HepG2 (cell line): Measurements from ENCODE around the gene PEX14. TPM values are rescaled to one million over a fixed set of nuclear protein-coding genes. Genes with fewer than 3 reads are reported as not detected.

ENCODE experiments used
- ARID2 ChIP-seq: sonication (generic); formaldehyde crosslinking; IDR thresholded peaks from 2 replicates; pipeline ENCODE4 v1.8.1; 2022; ENCODE audit warnings: mild to moderate bottlenecking, missing genetic modification reagents, borderline replicate concordance
- ARNT ChIP-seq: fragments of 450-650 bp; IDR thresholded peaks from 2 replicates; pipeline ENCODE4 v1.6.1; 2017
- GATAD1 ChIP-seq: IDR thresholded peaks from 2 replicates; pipeline ENCODE4 v1.6.1; 2016; ENCODE audit warnings: missing genetic modification reagents, missing compliant biosample characterization
- NRL ChIP-seq: sonication (generic); formaldehyde crosslinking; IDR thresholded peaks from 2 replicates; pipeline ENCODE4 v1.5.0; 2020; ENCODE audit warnings: missing genetic modification reagents, mild to moderate bottlenecking, moderate library complexity, borderline replicate concordance
- SMAD3 ChIP-seq: sonication (generic); formaldehyde crosslinking; IDR thresholded peaks from 2 replicates; pipeline ENCODE4 v1.4.0; 2020; ENCODE audit warnings: missing genetic modification reagents
- ZFP36L1 ChIP-seq: sonication (generic); formaldehyde crosslinking; IDR thresholded peaks from 2 replicates; pipeline ENCODE4 v1.8.0; 2022; ENCODE audit warnings: mild to moderate bottlenecking, missing genetic modification reagents, moderate library complexity
- polyA plus RNA-seq, 8 experiments: library from polyadenylated mRNA; depleted of rRNA in 3 of 8; stranded (reverse) in 7 of 8; unstranded in 1 of 8; fragments of >200 nt; fragmentation: Illumina TruSeq in 4 of 8; extraction: Trizol in 4 of 8; gene quantifications; 2 replicates each; pipeline versions ENCODE4 v1.2.1 to v1.2.3, GENCODE V29; 2011 to 2016; ENCODE audit warnings: low read depth in 4 of 8, missing spikeins in 1 of 8, mixed read lengths in 1 of 8; ENCODE audit not compliant: insufficient read depth in 1 of 8
- total RNA-seq, 5 experiments: library from RNA; depleted of rRNA; stranded (reverse); fragments of >200 nt; fragmentation: Illumina TruSeq; extraction: Trizol; gene quantifications; 2 replicates each; pipeline ENCODE4 v1.2.3, GENCODE V29; 2016; ENCODE audit warnings: low read depth in 1 of 5
- TF ChIP-seq, protein P1 (sequence below), 2 experiments: sonication (generic) in 1 of 2; formaldehyde crosslinking in 1 of 2; IDR thresholded peaks; 2 replicates each; pipeline versions ENCODE4 v1.6.1 to v1.9.0; 2014 to 2022; ENCODE audit warnings: antibody characterized with exemption in 1 of 2, borderline replicate concordance in 1 of 2, inconsistent platforms in 1 of 2, low read depth in 1 of 2, missing genetic modification reagents in 1 of 2
- TF ChIP-seq, protein P2 (sequence below): sonication (generic); formaldehyde crosslinking; IDR thresholded peaks from 2 replicates; pipeline ENCODE4 v1.5.1; 2020; ENCODE audit warnings: mild to moderate bottlenecking, missing genetic modification reagents, borderline replicate concordance
- TF ChIP-seq, protein P3 (sequence below): sonication (generic); formaldehyde crosslinking; IDR thresholded peaks from 2 replicates; pipeline ENCODE4 v1.5.0; 2020; ENCODE audit warnings: mild to moderate bottlenecking, missing genetic modification reagents

The PEX14 gene
- total and polyA plus RNA-seq, 2 of the 13 experiments (the other 11 are each of a cell fraction or from before 2014, with no cell fraction given): 6.5 to 9.9 TPM

DNA sequence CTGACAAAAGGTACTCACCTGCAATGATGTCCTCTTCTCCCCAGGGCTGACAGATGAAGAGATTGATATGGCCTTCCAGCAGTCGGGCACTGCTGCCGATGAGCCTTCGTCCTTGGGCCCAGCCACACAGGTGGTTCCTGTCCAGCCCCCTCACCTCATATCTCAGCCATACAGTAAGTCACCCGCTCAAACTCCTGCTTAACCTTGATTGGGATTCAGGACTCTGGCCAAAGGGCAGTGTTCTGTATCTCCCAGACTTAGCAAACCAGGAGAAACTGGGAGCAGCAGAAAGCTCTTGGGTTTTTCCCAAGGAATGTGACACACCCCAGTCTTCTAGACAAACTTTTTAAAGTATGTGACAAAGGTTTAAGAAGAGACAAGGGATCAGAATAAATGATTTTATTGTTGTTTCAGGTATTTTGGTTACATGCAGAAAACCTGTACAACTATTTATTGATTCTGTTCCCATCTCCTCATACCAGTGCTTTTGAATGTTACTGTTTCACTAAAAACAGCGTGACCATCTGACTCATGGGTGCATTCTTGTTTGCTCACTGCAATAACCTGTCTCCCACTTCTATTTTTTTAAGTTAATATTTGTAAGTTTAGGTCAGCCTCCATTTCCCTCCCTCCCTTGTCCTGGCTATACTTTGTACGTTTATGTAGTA is 124.6 kb downstream of the PEX14 start (continued):
- TF ChIP-seq, protein P1, sequence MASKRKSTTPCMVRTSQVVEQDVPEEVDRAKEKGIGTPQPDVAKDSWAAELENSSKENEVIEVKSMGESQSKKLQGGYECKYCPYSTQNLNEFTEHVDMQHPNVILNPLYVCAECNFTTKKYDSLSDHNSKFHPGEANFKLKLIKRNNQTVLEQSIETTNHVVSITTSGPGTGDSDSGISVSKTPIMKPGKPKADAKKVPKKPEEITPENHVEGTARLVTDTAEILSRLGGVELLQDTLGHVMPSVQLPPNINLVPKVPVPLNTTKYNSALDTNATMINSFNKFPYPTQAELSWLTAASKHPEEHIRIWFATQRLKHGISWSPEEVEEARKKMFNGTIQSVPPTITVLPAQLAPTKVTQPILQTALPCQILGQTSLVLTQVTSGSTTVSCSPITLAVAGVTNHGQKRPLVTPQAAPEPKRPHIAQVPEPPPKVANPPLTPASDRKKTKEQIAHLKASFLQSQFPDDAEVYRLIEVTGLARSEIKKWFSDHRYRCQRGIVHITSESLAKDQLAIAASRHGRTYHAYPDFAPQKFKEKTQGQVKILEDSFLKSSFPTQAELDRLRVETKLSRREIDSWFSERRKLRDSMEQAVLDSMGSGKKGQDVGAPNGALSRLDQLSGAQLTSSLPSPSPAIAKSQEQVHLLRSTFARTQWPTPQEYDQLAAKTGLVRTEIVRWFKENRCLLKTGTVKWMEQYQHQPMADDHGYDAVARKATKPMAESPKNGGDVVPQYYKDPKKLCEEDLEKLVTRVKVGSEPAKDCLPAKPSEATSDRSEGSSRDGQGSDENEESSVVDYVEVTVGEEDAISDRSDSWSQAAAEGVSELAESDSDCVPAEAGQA (IDR thresholded peaks at IDR 0.05; ENCODE audit: low read depth): no peak
- TF ChIP-seq, protein P1 (CRISPR knock-in tag; IDR thresholded peaks at IDR 0.05; ENCODE audit: borderline replicate concordance): no peak
- TF ChIP-seq SMAD3 (peak; percentile 21; the same call in 1 of the 2 replicates), NRL (CRISPR knock-in tag) (no peak), GATAD1 (CRISPR knock-in tag) (no peak), ZFP36L1 (0 out of 2 replicates have a peak, but pooled peaks have one; percentile 36), ARID2 (no peak), ARNT (no peak)
- TF ChIP-seq, protein P2, sequence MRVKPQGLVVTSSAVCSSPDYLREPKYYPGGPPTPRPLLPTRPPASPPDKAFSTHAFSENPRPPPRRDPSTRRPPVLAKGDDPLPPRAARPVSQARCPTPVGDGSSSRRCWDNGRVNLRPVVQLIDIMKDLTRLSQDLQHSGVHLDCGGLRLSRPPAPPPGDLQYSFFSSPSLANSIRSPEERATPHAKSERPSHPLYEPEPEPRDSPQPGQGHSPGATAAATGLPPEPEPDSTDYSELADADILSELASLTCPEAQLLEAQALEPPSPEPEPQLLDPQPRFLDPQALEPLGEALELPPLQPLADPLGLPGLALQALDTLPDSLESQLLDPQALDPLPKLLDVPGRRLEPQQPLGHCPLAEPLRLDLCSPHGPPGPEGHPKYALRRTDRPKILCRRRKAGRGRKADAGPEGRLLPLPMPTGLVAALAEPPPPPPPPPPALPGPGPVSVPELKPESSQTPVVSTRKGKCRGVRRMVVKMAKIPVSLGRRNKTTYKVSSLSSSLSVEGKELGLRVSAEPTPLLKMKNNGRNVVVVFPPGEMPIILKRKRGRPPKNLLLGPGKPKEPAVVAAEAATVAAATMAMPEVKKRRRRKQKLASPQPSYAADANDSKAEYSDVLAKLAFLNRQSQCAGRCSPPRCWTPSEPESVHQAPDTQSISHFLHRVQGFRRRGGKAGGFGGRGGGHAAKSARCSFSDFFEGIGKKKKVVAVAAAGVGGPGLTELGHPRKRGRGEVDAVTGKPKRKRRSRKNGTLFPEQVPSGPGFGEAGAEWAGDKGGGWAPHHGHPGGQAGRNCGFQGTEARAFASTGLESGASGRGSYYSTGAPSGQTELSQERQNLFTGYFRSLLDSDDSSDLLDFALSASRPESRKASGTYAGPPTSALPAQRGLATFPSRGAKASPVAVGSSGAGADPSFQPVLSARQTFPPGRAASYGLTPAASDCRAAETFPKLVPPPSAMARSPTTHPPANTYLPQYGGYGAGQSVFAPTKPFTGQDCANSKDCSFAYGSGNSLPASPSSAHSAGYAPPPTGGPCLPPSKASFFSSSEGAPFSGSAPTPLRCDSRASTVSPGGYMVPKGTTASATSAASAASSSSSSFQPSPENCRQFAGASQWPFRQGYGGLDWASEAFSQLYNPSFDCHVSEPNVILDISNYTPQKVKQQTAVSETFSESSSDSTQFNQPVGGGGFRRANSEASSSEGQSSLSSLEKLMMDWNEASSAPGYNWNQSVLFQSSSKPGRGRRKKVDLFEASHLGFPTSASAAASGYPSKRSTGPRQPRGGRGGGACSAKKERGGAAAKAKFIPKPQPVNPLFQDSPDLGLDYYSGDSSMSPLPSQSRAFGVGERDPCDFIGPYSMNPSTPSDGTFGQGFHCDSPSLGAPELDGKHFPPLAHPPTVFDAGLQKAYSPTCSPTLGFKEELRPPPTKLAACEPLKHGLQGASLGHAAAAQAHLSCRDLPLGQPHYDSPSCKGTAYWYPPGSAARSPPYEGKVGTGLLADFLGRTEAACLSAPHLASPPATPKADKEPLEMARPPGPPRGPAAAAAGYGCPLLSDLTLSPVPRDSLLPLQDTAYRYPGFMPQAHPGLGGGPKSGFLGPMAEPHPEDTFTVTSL: peak; percentile 49; the same call in 1 of the 2 replicates
- TF ChIP-seq, protein P3, sequence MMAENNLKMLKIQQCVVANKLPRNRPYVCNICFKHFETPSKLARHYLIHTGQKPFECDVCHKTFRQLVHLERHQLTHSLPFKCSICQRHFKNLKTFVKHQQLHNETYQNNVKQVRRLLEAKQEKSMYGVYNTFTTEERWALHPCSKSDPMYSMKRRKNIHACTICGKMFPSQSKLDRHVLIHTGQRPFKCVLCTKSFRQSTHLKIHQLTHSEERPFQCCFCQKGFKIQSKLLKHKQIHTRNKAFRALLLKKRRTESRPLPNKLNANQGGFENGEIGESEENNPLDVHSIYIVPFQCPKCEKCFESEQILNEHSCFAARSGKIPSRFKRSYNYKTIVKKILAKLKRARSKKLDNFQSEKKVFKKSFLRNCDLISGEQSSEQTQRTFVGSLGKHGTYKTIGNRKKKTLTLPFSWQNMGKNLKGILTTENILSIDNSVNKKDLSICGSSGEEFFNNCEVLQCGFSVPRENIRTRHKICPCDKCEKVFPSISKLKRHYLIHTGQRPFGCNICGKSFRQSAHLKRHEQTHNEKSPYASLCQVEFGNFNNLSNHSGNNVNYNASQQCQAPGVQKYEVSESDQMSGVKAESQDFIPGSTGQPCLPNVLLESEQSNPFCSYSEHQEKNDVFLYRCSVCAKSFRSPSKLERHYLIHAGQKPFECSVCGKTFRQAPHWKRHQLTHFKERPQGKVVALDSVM: no peak
